ENCODE data around the gene BORCS8.
A peak's percentile ranks its signal among the peaks of the same experiment; 100 is the strongest.

BORCS8 gene

GRCh38 chr19:19186742-19187141 is 5.2 kb downstream of the BORCS8 start:
- no peak for TF ChIP-seq CTCF (IDR thresholded peaks at IDR 0.05)

GRCh38 chr19:19185853-19186740 is 5.9 kb downstream of the BORCS8 start:
- TF ChIP-seq CTCF (IDR thresholded peaks at IDR 0.05): peak; percentile 50

GRCh38 chr19:19181488-19181998 is 10.4 kb downstream of the BORCS8 start:
- no peak for TF ChIP-seq CTCF (IDR thresholded peaks at IDR 0.05)

GRCh38 chr19:19179548-19180441 is 12.2 kb downstream of the BORCS8 start:
- TF ChIP-seq CTCF (IDR thresholded peaks at IDR 0.05): no peak

GRCh38 chr19:19176950-19177349 is 15.0 kb downstream of the BORCS8 start:
- no peak for TF ChIP-seq CTCF (IDR thresholded peaks at IDR 0.05)

GRCh38 chr19:19171821-19172532 is 20.0 kb downstream of the BORCS8 start:
- TF ChIP-seq CTCF (IDR thresholded peaks at IDR 0.05): no peak
